SH-SY5Y (cell line): ENCODE data around the gene RAB29.

Experiments used
- GATA2 ChIP-seq: IDR thresholded peaks from 2 replicates; pipeline ENCODE4 v1.6.1; 2011; ENCODE audit warnings: mild to moderate bottlenecking, low read depth, low read length
- GATA3 ChIP-seq: IDR thresholded peaks from 2 replicates; pipeline ENCODE4 v1.6.1; 2011; ENCODE audit warnings: low read depth, mild to moderate bottlenecking, low read length, moderate library complexity

GRCh38 chr1:205775015-205775716, at the start of gene RAB29:
- no peak for TF ChIP-seq GATA3
- TF ChIP-seq GATA2, result no peak
